ENCODE data around the gene CCDC180.
"Not testable (repeated sequence)": the region's sequence is repeated elsewhere in the genome, so short reads cannot be mapped to it uniquely, and the experiment has no call there.

Gene CCDC180

DNA sequence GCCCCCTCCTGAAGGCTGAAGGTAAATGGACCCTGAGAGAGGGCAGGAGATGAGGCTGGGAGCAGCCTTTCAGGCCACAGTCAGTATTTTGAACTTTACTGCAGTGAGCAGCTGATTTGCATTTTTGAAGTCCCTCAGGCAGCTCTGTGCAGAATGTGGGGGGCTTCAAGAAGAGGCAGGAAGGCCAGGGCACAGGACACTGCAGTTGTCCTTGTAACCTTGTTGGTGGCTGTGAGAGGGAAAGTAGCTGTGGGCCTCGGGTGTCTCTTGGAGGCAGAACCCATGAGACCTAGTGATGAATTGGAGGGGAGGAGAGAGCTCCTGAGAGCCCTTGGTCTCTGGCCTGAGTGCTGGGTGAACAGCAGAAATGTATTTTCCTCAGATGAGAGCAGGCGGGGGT lies 2.6 kb downstream of the CCDC180 start:
- in situ Hi-C loops (cut with HindIII; ENCODE audit: low sequenced_read_pairs) = no loop called here

DNA sequence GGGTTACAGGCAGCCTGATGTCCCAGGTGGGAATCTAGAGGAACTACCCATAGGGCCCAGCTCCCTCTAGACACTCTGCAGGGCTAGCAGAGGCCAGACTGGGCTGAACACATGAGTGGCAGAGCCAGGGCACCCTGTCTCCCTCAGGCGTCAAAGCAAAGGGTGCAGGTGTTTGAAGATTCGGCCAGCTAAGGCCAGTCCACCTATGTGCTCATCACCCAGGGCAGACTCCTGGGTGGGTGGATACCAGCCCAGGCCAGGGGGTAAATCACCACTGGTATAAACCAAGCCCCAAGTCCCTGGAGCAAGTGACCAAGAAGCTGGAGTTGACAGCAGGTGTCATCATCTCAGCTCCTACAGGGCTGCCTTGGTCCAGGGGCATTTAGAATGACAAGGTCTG lies 3.4 kb downstream of the CCDC180 start:
- in situ Hi-C loops (cut with HindIII; ENCODE audit: low sequenced_read_pairs) = no loop called here

DNA sequence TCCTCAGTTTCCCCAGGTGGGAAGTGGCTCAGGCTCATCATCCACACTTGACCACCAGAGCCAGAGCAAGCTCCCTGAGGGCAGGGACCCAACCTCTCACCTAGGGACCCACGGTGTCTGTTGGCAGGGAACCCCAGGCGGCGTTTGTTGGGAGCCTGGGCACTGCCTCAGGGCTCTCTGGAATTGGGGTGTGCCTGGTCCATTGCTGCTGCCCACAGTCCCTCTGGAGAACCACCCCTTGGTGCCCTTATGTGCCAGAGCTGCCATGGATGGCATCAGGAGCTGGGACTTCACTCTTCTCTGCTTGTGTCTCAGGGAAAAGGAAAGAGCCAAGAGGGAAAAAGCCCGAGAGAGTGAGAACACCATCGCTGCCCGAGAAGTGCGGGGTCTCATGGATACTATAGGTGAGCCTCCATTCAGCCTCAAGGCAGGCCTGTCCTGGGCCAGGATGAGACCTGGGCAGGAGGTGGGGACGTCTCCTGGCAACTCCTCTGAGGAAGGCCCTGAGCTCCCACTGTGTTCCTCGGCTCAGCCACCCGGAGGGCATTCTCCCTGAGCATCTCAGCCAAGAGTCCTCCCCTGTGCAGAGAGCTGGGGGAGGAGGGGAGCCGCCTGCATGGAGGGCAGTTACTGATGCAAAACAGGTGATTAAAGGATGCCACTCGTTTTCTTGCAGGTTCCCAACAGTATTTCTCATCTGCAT lies 4.5 kb downstream of the CCDC180 start:
- in situ Hi-C loops (cut with HindIII; ENCODE audit: low sequenced_read_pairs) = no loop called here

DNA sequence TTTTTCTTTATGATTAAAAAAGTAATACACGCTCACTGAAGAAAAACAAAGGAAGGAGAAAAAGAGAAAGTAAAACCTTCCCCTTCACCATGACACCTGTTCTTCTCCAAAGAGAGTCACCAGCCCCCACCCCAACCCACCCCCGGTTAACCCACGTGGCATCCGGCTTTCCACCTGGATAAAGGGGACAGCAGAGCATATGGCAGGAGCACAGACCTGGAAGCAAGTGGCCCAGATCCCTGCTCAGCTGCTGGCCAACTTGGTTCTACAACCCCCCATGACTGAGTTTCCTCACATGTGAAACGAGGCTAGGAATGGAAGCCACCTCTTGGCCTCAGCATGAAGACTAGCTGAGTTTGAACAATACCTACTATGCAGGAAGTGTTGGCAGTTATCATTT lies 5.1 kb downstream of the CCDC180 start:
- in situ Hi-C loops (cut with HindIII; ENCODE audit: low sequenced_read_pairs) = no loop called here

DNA sequence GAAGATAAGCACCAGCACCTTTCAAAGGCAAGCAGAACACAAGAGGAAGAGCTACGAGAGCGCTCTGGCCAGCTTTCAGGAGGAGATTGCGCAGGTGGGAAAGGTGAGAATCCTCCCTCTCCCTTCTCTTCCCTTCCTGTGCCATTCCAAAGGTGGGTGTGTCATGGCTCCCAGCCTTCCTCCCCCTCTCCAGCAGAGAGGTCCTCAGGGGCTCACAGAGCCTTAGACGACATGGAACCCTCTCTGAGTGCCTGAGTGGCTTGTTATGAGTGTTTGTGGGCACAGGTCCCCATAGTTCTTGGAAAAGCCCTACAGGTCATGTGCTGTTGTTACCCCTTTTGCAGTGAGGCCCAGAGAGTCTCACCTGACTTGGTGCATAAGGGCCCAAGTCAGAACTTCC lies 5.8 kb downstream of the CCDC180 start:
- in situ Hi-C loops (cut with HindIII; ENCODE audit: low sequenced_read_pairs) = no loop called here

DNA sequence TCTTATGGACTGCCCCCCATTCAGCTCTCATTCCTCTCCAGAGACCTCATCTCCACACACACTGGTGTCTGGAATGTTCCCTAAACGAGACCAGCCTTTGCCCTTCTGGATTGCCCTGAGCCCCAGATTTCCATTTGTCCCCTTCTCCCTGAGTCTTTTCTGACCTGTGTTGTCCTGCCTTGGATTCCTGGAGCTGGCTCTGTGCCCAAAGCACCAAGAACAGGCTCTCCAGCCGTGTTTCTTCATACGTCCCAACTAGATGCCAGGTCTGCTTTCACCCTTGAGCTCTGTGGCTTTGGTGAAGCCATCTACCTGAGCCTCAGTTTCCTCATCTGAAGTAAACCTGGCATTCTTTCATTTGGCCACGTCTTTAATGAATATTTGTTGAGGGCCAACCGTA lies 6.3 kb downstream of the CCDC180 start:
- in situ Hi-C loops (cut with HindIII; ENCODE audit: low sequenced_read_pairs) = no loop called here

DNA sequence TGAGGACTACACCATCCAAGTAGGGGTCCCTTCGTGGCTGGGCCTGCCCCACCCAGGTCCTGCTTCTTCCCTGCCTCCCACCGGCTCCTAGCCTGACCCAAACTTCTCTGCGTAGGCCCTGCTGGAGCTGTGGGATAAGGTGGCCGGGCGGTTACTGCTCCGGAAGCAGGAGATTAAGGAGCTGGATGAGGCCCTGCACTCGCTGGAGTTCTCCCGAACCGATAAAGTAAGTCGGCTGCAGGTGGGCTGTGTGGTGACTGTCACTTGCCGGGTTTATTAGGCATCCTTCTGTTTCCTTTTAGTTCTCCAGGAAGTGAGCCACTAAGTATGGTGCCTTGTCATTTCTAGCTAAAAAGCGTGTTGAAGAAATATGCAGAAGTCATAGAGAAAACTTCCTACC lies 7.0 kb downstream of the CCDC180 start:
- in situ Hi-C loops (cut with HindIII; ENCODE audit: low sequenced_read_pairs) = no loop called here

DNA sequence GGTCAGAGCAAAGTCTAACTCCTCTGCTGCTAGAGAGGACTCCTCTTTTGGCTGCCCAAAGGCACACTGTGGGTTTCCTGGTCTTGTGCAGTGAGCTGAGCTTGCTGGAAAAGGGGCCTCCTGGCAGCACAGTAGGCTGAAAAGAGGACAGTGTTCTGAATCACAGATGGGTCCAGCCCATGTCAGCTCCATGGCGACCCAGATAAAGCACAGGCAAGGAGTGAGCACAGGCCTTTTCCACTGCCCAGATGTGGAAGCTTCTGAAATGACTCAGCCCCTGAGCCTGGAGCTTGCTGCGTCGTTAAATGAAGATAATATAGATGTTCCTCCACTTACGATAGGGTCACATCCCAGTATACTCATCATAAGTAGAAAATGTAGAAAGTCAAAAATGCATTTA lies 8.1 kb downstream of the CCDC180 start:
- in situ Hi-C loops (cut with HindIII; ENCODE audit: low sequenced_read_pairs) = no loop called here

DNA sequence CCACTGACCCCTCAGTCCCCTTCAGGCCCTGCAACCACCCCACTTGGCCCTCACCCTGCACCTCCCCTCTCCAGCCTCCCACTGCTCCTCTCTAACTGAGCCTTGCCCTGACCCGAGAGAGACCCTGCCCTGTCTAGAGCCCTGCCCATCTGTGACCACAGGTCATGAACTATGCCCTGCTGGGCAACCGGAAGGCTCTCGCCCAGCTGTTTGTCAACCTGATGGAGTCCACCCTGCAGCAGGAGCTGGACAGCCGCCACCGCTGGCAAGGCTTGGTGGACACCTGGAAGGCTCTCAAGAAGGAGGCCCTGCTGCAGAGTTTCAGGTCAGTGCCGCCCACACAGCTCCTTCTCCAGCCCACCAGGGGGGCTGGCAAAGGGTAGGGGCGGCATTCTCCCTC lies 9.4 kb downstream of the CCDC180 start:
- in situ Hi-C loops (cut with HindIII; ENCODE audit: low sequenced_read_pairs) = no loop called here

DNA sequence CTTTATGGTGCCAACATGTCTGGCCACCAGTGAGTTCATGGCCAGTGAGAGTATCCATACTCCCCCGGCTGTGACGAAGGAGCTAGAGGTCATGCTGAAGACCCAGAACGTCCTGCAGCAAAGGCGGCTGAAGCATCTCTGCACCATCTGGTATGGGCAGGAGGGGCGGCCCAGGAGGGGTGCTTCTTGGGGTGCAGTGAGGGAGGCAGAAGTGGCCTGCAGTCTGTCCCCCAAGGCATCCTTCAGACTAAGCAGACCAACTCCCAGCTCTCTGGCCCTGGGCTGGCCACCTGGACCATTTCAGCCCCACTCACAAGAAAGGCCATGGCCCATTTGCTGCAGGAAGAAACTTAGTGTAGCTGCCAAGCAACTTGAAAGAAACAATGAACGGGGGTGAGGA lies 11.0 kb downstream of the CCDC180 start:
- in situ Hi-C loops (cut with HindIII; ENCODE audit: low sequenced_read_pairs) = no loop called here

DNA sequence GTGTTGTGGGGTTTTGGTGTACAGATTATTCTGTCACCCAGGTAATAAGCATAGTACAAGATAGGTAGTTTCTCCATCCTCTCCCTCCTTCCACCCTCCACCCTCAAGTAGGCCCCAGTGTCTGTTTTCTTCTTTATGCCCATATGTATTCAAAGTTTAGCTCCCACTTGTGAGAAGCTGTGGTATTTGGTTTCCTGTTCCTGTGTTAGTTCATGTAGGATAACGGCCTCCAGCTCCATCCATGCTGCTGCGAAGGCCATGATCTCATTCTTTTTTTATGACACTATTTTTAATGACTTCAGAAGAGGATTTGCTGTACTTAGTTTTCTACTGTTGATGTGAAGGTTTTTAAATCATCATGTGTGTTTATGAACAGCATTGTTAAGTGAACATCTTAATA lies 11.9 kb downstream of the CCDC180 start:
- in situ Hi-C loops (cut with HindIII; ENCODE audit: low sequenced_read_pairs) = no loop called here

DNA sequence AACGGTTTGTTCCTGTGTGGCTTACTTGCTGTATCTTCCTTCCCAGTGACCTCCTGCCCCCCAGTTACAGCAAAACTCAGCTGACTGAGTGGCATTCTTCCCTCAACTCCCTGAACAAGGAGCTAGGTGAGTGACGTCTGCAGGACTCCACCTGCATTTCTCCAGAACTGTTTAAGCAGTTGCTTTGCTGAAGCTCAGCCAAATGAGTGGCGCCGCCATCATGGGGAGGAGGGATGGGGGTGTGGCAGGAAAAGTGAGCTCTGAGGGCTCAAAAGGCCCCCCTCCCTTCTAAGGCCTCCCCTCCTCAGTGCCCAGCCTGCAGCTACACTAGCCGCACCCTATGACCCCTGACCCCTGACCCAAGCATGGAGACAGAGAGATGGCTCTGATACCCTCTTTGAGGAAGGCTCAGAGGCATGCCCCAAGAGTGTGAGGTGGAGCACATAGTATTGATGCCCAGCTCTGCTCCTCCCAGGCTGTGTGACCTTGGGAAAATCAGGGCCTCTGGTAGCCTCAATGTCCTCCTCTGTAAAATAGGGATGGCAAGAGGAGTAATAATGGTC lies 12.7 kb downstream of the CCDC180 start:
- in situ Hi-C loops (cut with HindIII; ENCODE audit: low sequenced_read_pairs) = no loop called here

DNA sequence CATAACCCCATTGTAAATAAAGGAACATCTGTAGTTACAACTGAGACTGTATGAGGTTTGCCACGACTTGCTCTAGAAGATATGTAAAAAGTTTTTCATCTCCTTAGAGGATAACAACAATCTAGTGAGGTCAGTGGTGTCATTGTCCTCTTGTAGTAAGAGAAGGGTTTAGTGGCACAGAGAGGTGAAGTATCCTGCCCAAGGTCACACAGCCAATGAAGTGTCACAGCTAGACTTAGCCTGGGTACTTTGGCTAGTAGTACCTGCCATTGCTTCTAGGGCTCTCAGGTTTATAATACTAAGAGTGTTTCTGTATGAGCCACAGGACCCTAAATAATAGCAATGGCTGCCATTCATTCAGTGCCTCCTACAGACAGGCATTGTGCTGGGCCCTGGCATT lies 13.8 kb downstream of the CCDC180 start:
- in situ Hi-C loops (cut with HindIII; ENCODE audit: low sequenced_read_pairs) = no loop called here

DNA sequence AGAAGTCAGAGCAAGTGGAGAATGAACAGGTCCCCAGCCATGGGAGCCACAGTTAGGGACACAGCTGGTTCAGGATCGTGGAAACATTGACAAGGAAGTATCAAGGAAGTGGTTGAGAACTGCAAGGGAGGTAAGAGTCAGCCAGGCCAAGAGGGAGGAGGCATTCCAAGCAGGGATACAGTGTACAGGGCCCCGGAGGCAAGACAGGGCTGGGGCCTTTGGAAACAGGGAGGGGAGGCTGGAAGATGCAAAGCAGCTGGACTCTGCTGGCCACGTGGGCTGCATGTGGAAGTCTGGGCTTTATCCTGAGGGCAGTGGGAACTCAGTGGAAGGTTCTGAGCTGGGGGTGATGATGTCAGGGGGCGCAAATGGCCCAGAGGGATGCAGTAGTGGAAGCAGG lies 14.2 kb downstream of the CCDC180 start:
- in situ Hi-C loops (cut with HindIII; ENCODE audit: low sequenced_read_pairs) = no loop called here

DNA sequence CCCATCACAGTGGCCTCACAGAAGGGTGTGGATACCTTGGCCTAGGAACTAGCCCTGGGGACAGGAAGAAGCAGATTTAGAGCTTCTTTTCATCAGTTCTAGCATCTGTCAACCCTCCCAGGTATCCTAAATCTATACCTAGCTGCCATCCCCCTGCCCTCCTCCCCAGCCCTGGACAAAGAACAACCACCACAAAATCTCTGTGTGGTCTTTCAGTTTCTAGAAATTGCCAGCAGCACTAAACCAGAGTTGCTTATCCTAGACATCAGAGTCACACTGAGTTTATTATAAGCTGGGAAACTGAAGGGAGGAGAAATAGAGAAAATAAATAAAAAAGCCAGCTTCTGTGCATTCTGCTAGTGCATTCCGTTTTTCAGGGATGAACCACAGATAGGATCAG lies 14.6 kb downstream of the CCDC180 start:
- in situ Hi-C loops (cut with HindIII; ENCODE audit: low sequenced_read_pairs) = no loop called here

DNA sequence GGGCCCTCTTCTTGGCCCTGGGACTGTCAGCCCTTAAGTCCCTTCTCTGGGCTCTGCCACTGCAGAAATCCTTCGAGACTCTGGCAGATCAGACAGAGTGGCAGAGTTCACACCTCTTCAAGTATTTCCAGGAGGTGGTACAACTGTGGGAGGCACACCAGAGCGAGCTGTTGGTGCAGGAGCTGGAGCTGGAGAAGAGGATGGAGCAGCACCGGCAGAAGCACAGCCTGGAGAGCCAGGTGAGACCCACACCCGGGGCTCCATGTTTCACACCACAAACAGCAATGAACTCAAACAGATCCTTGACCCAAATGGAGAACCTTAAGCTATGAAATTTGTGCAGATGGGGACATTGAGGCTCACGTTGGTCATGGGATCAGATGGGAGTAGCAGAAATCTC lies 17.5 kb downstream of the CCDC180 start:
- in situ Hi-C loops (cut with HindIII; ENCODE audit: low sequenced_read_pairs) = no loop called here

DNA sequence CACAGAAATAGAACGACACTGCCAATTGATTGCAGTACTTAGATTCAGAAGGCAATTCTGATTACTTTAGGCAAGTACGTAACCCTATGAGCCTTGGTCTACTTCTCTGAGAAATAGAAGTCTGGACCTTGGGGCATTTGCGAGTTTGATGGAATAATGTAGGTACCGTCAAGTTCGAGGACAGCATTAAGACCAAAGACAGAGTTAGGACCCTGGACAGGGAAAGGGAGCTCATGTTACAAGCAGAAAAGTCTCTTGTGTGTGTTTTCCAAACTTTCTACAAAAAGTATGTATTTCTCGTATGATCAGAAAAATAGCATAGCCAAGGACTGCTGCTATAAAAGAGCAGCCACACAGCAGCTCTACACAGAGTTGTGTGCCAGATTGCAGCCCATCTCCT lies 20.1 kb downstream of the CCDC180 start:
- in situ Hi-C loops (cut with HindIII; ENCODE audit: low sequenced_read_pairs) = no loop called here

DNA sequence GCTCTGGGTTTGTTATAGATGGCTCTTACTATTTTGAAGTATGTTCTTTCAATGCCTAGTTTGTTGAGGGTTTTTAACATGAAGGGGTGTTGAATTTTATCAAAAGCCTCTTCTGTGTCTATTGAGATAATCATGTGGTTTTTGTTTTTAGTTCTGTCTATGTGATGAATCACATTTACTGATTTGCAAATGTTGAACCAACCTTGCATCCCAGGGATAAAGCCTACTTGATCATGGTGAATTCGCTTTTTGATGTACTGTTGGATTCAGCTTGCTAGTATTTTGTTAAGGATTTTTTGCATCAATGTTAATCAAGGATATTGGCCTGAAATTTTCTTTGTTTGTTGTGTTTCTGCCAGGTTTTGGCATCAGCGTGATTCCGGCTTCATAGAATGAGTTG lies 25.5 kb downstream of the CCDC180 start:
- in situ Hi-C loops (cut with HindIII; ENCODE audit: low sequenced_read_pairs) = no loop called here

DNA sequence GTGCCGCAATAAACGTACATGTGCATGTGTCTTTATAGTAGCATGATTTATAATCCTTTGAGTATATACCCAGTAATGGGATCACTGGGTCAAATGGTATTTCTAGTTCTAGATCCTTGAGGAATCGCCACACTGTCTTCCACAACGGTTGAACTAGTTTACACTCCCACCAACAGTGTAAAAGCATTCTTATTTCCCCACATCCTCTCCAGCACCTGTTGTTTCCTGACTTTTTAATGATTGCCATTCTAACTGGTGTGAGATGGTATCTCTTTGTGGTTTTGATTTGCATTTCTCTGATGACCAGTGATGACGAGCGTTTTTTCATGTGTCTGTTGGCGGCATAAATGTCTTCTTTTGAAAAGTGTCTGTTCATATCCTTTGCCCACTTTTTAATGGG lies 28.2 kb downstream of the CCDC180 start:
- in situ Hi-C loops (cut with HindIII; ENCODE audit: low sequenced_read_pairs) = not testable (repeated sequence)

DNA sequence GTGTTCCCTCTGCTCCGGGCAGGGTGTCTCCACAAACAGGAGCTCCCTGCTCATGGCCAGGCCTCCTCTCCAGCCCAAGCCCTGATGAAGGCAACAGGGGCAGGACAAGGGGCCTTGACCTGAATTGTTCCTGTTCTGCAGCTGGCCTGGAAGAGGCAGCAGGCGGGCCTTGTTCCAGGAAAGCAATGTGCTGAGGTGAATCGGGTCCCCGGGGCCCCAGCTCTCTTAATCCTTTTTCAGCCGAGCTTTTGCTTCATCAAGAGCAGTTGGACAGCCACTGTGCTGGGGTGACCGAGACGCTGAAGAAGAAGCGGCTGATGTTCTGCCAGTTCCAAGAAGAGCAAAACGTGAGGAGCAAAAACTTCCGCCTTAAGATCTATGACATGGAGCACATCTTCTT lies 41.4 kb downstream of the CCDC180 start:
- in situ Hi-C loops (cut with HindIII; ENCODE audit: low sequenced_read_pairs) = no loop called here

DNA sequence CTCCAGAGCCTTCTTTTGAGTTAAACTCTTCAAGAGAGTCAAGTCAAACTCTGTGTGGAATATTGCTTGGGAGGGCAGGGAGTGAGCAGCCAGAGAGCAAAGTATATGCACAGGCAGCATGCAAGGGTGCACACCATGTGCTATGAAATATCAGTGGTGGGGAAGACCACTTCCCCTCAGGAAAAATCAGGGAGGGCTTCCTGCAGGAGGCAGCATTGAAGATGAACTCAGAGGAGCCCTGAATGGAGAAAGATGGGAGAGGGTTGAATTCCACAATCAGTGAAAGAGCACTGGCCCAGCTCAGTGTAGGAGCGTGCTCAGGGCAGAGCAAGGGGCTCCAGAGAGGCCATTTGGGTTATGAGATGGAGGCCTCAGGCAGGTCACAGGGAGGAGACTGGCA lies 41.9 kb downstream of the CCDC180 start:
- in situ Hi-C loops (cut with HindIII; ENCODE audit: low sequenced_read_pairs) = no loop called here

DNA sequence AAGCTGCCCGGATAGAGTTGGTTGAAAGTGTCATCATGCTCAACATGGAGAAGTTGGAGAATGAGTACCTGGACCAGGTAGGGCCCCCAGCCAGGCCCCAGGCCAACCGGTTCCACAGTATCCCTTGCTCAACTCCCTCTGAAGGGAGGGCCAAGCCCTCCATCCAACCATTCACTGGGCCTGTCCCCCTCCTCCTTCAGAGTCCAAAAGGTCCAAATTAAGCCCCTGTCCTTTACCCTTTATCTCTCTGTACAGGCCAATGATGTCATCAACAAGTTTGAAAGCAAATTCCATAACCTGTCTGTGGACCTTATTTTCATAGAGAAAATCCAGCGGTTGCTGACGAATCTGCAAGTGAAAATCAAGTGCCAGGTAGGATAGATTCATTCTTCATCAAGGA lies 47.2 kb downstream of the CCDC180 start:
- in situ Hi-C loops (cut with HindIII; ENCODE audit: low sequenced_read_pairs) = no loop called here

DNA sequence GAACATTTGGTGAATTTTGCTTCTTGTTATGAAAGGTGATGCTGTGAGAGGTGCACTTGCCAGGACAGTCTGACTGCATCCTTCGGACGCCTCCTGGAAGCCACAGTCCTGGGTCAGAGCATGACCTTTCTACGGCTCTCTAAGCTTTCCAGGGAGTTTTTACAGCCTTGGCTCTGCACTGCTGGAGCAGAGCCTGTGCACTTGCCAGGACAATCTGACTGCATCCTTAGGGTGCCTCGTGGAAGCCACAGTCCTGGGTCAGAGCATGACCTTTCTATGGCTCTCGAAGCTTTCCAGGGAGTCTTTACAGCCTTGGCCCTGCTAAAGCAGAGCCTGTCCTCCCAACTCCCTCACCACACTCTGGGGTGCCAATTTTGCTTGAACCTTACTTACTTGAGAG lies 49.6 kb downstream of the CCDC180 start:
- in situ Hi-C loops (cut with HindIII; ENCODE audit: low sequenced_read_pairs) = no loop called here
